ENCODE results near the gene GRID2. TPM values are rescaled to one million over a fixed set of nuclear protein-coding genes. Genes with fewer than 3 reads are reported as not detected.

Gene GRID2
- total and polyA plus RNA-seq, 2 of the 4 experiments (the other 2 are of a cell fraction): under 0.01 TPM; not detected in 1

DNA sequence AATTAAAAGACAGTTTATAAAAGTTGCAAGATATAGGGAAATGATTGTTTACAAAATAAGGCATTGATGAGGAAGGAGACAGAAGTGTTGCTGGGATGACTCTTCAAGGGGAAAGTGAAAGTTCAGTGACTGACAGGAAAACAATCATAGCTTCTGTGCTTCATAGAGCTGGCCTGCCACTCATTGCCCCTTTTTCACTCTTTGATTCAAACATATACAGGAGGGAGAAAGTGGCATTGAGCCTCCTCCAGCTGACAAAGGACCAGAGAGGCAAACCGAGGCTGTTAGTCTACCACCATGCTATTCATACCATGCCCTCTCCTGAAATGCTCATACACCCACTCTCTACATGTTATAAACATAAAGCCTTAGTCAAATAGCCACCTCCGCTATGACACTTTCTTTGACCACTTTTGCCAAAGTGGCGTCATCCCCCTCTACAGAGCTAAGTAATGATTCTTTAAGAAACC lies 1445.6 kb downstream of the GRID2 start:
- Histone ChIP-seq H2BK120ac (ENCODE audit: low read depth, low read length) (no peak overlapping the region), H3K4ac (ENCODE audit: low read depth, low read length) (no peak overlapping the region), H3K23ac (ENCODE audit: low read depth, low read length) (no peak overlapping the region), H3K36me3 (ENCODE audit: control insufficient read depth, insufficient read depth, low read length) (no peaks in the 10 kb centered on the region), H2BK5ac (ENCODE audit: low read depth, low read length, poor library complexity, severe bottlenecking) (no peak overlapping the region), H3K9ac (ENCODE audit: low read depth, low read length) (no peak overlapping the region), H4K8ac (ENCODE audit: low read depth in 2 of 2, low read length in 2 of 2) (no peak overlapping the region), H2AFZ (replicated peaks; ENCODE audit: low read length, poor library complexity) (no peak overlapping the region), H2BK15ac (ENCODE audit: low read depth, low read length) (no peak overlapping the region), H4K91ac (ENCODE audit: insufficient read depth, low read depth, low read length) (no peak overlapping the region), H3K4me1 (ENCODE audit: control insufficient read depth, insufficient read depth, low read length) (no peaks in the 10 kb centered on the region), H3K56ac (ENCODE audit: extremely low read depth, insufficient read depth, low read length) (no peak overlapping the region), H2AK9ac (replicated peaks; ENCODE audit: low read depth, low read length, poor library complexity) (no peak overlapping the region), H3K27ac (ENCODE audit: insufficient read depth, low read length) (no peak overlapping the region), H3K9me3 (ENCODE audit: control insufficient read depth, insufficient read depth, low read length) (no peaks in the 10 kb centered on the region), H2AK5ac (ENCODE audit: low read depth, low read length) (no peak overlapping the region), H3K9me1 (ENCODE audit: insufficient read depth, low read length) (no peaks in the 10 kb centered on the region), H3K14ac (replicated peaks; ENCODE audit: low read depth, low read length) (no peak overlapping the region), H3K4me3 (ENCODE audit: insufficient read depth, low read depth, low read length) (no peak overlapping the region), H3K18ac (ENCODE audit: low read depth, low read length) (no peak overlapping the region), H4K20me1 (ENCODE audit: insufficient read depth, low read length) (no peaks in the 10 kb centered on the region), H3K27me3 (ENCODE audit: control insufficient read depth, insufficient read depth, low read length) (no peaks in the 10 kb centered on the region), H2BK20ac (ENCODE audit: low read depth, low read length) (no peak overlapping the region), H3K79me1 (ENCODE audit: low read depth in 1 of 2, low read length in 2 of 2) (no peaks in the 10 kb centered on the region), H3K4me2 (ENCODE audit: low read depth, low read length) (no peak overlapping the region), H4K5ac (ENCODE audit: low read depth, low read length) (no peak overlapping the region)
- ChIA-PET POLR2A (ENCODE audit: unreplicated experiment) (no interaction called here), CTCF (no interaction called here)
- WGBS, 2 experiments (ENCODE audit: extremely low coverage in 2 of 2, insufficient read length in 1 of 2): no CpG with 5 or more reads among the region's 3 CpGs
- ATAC-seq (ENCODE audit: low read depth): no peak
- intact Hi-C loops (cut with micrococcal nuclease) (no loop called here), dilution Hi-C loops (cut with HindIII; ENCODE audit: low sequenced_read_pairs, unreplicated experiment) (no loop called here), in situ Hi-C loops (cut with MboI; ENCODE audit: low sequenced_read_pairs) (no loop called here)
- TF ChIP-seq RFX5 (IDR thresholded peaks at IDR 0.05; ENCODE audit: low read depth, low read length): no peak
- TF ChIP-seq CHD1 (IDR thresholded peaks at IDR 0.05; ENCODE audit: low read depth, low read length): no peak
- TF ChIP-seq, protein P1, sequence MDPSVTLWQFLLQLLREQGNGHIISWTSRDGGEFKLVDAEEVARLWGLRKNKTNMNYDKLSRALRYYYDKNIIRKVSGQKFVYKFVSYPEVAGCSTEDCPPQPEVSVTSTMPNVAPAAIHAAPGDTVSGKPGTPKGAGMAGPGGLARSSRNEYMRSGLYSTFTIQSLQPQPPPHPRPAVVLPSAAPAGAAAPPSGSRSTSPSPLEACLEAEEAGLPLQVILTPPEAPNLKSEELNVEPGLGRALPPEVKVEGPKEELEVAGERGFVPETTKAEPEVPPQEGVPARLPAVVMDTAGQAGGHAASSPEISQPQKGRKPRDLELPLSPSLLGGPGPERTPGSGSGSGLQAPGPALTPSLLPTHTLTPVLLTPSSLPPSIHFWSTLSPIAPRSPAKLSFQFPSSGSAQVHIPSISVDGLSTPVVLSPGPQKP (IDR thresholded peaks at IDR 0.05; ENCODE audit: borderline replicate concordance, low read depth, low read length): no peak
- no peak for TF ChIP-seq RAD21 (IDR thresholded peaks at IDR 0.05; ENCODE audit: low read length)
- TF ChIP-seq MXI1 (IDR thresholded peaks at IDR 0.05; ENCODE audit: borderline replicate concordance, low read depth, low read length): no peak
- TF ChIP-seq NFE2L2 (IDR thresholded peaks at IDR 0.05; ENCODE audit: low read depth, low read length): no peak
- no peak for TF ChIP-seq RCOR1 (IDR thresholded peaks at IDR 0.05; ENCODE audit: insufficient replicate concordance, low read length)
- no peak for TF ChIP-seq MAZ (IDR thresholded peaks at IDR 0.05; ENCODE audit: borderline replicate concordance, low read depth, low read length)
- TF ChIP-seq, protein P2, sequence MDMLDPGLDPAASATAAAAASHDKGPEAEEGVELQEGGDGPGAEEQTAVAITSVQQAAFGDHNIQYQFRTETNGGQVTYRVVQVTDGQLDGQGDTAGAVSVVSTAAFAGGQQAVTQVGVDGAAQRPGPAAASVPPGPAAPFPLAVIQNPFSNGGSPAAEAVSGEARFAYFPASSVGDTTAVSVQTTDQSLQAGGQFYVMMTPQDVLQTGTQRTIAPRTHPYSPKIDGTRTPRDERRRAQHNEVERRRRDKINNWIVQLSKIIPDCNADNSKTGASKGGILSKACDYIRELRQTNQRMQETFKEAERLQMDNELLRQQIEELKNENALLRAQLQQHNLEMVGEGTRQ (IDR thresholded peaks at IDR 0.05; ENCODE audit: low read depth, low read length): no peak
- TF ChIP-seq POLR2A (IDR thresholded peaks at IDR 0.05; ENCODE audit: low read depth, low read length): no peak
- TF ChIP-seq MAFK (IDR thresholded peaks at IDR 0.05; ENCODE audit: low read depth, low read length): no peak
- TF ChIP-seq CEBPB (IDR thresholded peaks at IDR 0.05; ENCODE audit: low read depth, low read length): no peak
- TF ChIP-seq SMC3 (IDR thresholded peaks at IDR 0.05; ENCODE audit: low read depth, low read length): no peak
- TF ChIP-seq FOS (IDR thresholded peaks at IDR 0.05; ENCODE audit: low read depth, low read length): no peak
- TF ChIP-seq BHLHE40 (IDR thresholded peaks at IDR 0.05; ENCODE audit: low read depth, low read length): no peak
- DNase-seq: no peak
- no TSS peak for BruUV-seq (replicated peaks)
